Measurements from ENCODE around the gene WDHD1.
"Not testable (repeated sequence)": the region's sequence is repeated elsewhere in the genome, so short reads cannot be mapped to it uniquely, and the experiment has no call there.

WDHD1 gene

DNA sequence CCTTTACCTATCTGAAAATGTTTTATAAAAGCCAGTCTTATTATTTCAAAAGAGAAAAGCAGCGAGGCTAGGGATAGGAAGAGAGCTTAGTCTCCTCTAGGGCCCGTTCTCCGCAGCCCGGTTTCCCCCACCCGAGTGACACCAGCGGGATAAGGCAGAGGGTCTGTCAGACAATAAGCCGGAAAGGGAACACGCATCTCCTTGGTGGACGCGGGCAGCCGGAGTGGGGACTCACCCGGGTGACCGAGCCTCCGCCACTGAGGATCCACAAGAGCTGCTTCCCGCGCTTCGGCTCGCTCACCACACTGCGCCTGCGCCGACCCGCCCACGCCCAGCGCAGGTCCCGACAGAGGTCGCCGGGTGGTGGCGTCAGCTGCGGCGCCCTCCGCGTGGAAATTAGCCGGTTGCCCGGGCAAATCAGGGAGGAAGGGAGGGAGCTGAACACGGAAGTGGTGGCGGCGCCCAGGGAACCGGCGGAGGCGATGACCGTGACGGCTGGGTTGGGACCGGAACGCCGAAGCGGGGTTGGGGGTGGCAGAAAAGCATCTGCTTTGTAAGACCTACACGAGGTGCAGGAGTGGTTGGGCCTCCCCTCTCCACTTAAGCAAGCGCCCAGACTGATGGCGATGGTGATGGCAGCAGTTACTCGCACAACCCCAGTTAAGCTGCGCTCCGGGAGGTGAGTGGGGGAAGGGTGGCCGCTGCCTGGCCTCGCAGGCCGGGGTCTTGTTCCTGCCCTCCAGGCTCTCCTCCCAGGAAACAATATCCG, at the start of gene WDHD1, which contains the start of gene SOCS4:
TSS of gene WDHD1 (minus strand) at position 307 of the 769 bp plus-strand sequence. CDS start 312 bp downstream, outside the sequence.
TSS of gene SOCS4 (plus strand) at position 444 of the 769 bp plus-strand sequence. CDS start 15,806 bp downstream, outside the sequence.
- DNase-seq: peak; percentile 89

DNA sequence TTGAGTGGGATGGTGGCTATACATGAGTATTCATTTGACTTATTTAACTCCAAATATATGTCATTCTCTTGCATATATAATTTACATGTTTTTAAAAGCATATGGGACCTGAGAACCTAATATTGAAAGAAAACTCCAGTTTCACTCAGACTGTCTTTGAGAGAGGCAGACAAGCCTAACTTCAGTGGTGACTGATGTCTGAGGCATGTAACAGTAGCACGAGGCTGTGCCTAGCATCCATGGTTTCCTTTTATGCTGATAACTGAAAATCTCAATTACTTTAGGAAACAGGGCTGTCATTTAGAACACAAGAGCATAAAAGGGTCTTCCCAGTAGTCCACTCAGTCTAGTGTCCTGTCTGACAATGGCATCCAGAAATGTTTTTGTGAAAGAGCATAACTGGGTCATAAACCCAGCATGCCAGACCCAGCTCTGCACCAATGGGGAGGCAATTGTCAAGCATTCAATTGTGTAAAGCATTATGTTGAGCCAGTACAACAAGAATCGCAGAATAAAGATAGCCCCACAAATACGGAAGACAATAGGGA, 48.8 kb upstream of the WDHD1 start:
- DNase-seq: no peak

DNA sequence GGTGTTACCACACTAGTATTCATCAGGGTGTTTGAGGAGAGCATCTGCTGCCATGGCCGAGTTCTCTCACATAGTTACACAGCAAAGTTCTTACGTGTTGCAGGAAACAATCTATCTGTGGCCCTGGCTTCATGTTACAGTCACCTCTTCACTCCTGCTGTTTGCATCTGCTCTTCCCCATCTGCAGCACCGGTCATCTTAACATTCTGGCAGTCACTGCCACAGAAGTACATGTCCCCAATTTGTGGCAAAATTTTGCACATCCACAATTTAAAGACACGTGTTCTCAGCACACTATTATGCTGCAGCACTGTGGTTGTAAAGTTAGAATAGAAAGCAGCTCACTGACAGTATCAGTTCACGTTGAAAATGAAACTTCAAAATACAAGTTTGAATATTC, 47.8 kb upstream of the WDHD1 start:
- DNase-seq: no peak

DNA sequence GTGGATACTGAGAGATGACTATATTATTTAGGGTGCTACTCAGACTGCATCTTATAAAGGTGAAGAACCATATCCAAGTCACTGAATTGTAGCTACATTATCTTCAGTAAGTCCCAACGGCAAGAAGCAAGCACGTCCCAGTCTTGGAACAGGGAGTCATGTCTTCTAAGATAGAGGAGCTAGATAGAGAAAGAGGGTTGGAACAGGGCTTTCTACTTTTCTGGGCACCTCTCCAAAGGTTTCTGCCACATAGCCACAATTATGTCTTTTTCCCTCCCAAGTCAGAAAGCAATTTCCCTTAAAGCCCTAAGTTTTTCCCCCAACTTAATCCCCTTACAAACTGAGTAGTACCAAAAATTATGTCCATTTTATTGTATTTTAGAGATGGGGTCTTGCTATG, 47.0 kb upstream of the WDHD1 start:
- no peak for DNase-seq

GRCh38 chr14:55071870-55072640, 45.2 kb upstream of the WDHD1 start:
- no peak for DNase-seq

- DNase-seq: no peak
Observed at GRCh38 chr14:55070981-55071411, 44.1 kb upstream of the WDHD1 start.

DNA sequence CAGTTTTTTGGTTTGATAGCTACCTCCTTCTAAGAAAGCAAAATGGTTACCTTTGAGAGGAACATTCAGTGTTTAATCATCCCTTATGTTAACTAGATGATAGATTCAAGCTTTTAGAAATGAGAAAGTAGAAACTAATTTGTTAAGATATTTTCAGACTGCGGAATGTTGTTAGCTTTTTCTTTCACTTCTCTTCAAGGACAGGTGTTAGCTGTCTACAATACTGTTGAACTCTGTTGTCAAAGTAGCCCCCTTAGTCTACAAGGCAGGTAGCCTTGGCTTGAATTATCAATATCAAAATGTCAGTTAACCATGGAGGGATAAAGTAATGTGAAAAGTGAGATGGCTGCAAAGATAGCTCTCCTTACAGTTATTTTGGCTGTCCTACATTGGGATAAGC, 39.3 kb upstream of the WDHD1 start:
- no peak for DNase-seq

- no peak for DNase-seq
Observed at GRCh38 chr14:55065411-55065810, 38.5 kb upstream of the WDHD1 start.

- not testable (repeated sequence) for DNase-seq
Observed at GRCh38 chr14:55064896-55065295, 38.0 kb upstream of the WDHD1 start.

DNA sequence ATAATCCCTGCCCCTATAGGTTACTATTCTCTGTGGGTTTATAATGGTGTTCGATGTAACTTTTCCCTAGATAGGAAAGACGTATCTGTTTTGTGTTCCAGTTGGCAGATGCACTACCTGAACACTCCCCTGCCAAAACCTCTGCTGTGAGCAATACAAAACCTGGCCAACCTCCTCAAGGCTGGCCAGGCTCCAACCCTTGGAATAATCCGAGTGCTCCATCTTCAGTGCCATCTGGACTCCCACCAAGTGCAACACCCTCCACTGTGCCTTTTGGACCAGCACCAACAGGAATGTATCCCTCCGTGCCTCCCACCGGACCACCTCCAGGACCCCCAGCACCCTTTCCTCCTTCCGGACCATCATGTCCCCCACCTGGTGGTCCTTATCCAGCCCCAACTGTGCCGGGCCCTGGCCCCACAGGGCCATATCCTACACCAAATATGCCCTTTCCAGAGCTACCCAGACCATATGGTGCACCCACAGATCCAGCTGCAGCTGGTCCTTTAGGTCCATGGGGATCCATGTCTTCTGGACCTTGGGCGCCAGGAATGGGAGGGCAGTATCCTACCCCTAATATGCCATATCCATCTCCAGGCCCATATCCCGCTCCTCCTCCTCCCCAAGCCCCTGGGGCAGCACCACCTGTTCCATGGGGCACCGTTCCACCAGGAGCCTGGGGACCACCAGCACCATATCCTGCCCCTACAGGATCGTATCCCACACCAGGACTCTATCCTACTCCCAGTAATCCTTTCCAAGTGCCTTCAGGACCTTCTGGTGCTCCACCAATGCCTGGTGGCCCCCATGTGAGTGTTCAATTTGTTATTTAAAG, 35.8 kb upstream of the WDHD1 start:
- DNase-seq: no peak

- no peak for DNase-seq
Observed at GRCh38 chr14:55059333-55059732, 32.4 kb upstream of the WDHD1 start.

DNA sequence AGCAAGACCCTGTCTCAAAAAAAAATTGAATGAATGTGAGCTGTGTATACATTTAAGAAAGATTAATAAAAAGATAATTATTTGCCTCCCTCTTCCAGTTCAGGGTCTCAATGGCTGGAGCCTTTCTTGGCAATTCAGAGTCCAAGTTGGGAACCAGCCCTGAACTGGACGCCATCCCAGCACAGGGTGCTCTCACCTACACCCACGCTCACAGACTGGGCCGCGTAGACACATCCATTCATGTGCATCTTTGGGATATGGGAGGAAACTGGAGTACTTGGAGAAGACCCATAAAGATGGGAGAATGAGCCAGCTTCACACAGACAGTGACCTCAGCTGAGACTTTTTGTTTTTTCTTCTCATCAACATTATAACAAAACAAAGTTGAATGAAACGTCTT, 31.0 kb upstream of the WDHD1 start:
- no peak for DNase-seq

DNA sequence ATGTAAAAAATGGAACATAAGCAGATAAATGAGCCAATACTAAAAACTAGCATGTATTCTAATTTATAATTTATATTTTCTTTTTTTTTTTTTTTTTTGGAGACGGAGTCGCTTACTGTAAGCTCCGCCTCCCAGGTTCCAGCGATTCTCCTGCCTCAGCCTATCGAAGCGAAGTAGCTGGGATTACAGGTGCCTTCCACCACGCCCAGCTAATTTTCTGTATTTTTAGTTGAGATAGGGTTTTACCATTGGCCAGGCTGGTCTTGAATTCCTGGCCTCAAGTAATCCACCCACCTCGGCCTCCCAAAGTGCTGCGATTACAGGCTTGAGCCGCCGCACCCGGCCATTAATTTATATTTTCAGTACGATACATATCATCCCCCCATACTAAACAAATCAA, 27.2 kb upstream of the WDHD1 start:
- DNase-seq: no peak

DNA sequence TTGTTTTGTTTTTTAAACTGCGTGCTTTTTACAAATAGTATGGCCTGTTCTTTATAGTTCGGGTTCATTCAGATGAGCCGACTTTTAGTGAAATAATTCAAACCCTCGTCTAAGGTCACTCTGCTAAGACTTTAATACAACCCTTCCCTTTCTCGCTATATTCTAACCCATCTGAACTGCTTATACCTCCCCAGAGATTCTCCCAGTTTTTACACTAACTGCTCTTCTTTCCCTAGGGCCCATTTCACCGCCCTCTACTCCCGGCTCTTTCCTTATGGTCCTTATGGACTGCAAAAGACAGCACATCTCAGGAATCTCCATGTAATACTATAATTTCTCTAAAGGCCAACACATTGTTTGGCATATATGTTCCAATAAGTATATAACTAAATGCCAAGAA, 26.6 kb upstream of the WDHD1 start:
- DNase-seq: no peak

DNA sequence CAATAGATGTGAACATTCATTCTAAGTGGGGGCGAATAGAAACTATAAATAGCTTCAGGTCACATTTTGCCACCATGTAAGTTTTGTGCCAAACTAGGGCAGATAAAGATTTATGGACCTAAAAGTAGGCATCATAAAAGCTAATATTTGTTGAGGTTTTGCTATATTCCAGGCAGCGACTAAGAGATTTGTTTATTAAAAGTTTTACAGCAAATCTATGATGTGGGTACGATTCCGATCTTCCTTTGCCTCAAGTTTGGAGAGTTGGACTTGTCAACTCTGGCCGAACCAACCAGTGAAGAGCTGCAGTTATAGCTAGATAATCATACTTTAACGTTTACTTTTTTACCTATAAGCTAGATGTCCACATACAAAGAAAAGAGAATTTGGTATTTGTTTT, 26.1 kb upstream of the WDHD1 start:
- DNase-seq: no peak

DNA sequence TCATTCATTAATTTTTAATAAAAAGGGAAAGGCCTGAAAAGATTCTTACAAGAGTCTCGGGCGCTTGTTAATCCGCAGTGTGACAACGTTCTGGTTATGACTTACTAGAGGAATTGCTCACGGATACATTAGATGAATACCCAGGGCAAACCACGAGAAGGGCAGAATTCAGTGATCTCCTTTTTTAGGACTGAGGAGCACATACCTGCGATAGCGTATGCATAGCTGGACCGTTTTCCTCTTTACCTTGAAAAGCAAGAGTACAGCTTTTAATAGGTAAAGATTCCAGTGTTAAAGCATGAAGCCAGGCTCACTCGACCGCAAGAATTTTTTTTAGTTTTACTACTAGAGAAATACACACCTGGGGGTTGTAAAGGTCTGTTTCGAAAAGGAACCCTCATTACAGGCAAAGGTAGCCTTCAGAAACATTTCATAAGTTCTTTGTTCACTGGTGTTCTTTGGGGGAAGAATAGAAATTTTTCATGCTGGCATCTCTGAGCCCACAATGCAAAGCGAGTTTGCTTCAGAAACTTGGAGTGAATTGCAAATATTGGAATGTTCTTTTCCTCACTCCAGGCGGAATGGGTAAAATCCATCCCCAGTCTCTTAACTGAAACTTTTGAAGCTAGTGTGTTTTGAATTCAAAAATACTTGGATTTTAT, 25.5 kb upstream of the WDHD1 start:
- DNase-seq: no peak

- DNase-seq: peak; percentile 83
Observed at GRCh38 chr14:55051423-55052268, 24.7 kb upstream of the WDHD1 start, which contains the start of gene MAPK1IP1L. Gene MAPK1IP1L (plus strand): TSS chr14:55051647. CDS start chr14:55061684, 10,037 bp downstream.

- DNase-seq: no peak
Observed at GRCh38 chr14:55051165-55051422, 24.2 kb upstream of the WDHD1 start.

- DNase-seq: no peak
Observed at GRCh38 chr14:55048900-55049436, 22.1 kb upstream of the WDHD1 start.

- no peak for DNase-seq
Observed at GRCh38 chr14:55047301-55048053, 20.6 kb upstream of the WDHD1 start.

Measured in NCI-H1436 (cell line).